SKM-1 treated with dmso at 0.1 percent for 144 hours (cell line): ENCODE data around the gene RHBDD3.

Experiments used
- DNase-seq: peaks from one replicate; lab custom pipeline; 2025; ENCODE audit not compliant: unreplicated experiment; lab: John Stamatoyannopoulos, UW

Gene RHBDD3

GRCh38 chr22:29267858-29268510 lies at the start of gene RHBDD3, which contains the start of gene EWSR1:
RHBDD3 (minus strand) TSS chr22:29267981; CDS start chr22:29265626, 2,355 bp downstream.
EWSR1 (plus strand) TSS chr22:29268268; CDS start chr22:29268337, 69 bp downstream.
- peak; percentile 92 for DNase-seq

- no peak for DNase-seq
Observed at GRCh38 chr22:29316141-29316828, 48.5 kb upstream of the RHBDD3 start.

DNA sequence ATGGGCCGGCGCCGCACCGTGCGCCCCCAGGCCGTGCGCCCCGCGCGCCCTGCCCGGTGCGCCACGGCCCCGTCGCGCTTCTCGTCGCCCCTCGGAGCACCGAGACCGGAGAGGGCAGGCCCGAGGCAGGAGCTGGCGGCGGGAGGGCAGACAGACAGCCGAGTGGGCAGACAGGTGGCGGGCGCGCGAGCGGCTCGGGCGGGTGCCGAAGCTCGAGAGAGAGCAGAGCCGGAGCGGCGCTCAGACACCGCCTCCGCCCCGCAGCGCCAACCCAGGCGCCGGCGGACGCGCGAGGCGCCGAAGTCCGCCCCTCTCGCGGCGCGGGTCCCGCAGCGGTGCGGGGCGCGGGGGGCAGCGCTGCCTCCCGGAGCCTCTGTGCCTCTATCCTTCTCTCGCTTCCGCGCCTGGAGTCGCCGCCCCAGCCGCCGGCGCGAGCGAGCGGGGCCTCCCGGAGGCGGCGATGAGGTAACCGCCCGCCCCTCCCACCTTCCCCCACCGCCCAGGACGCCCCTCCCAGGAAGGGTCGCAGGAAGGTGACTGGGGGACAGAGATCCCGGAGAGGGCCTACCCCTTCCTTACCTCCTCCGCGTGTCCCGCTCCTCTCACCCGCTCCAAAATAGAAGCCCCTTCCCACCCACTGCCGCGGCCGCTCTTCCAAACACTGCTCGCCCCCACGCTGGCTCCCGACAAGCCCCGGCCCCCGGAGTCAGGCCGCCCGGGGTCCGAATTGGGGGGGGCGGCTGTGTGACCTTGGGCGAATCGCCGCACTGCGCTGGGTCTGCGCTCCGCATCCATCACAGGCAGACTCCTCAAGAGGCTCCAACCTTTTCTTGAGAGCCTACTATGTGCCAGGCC lies 47.7 kb upstream of the RHBDD3 start, which contains the start of gene RASL10A:
RASL10A (minus strand) TSS at position 412 of the 855 bp plus-strand sequence. CDS start 451 bp downstream, outside the sequence.
- DNase-seq: no peak

- no peak for DNase-seq
Observed at GRCh38 chr22:29314537-29315285, 46.9 kb upstream of the RHBDD3 start.

- DNase-seq: no peak
Observed at GRCh38 chr22:29313576-29314466, 46.0 kb upstream of the RHBDD3 start.

GRCh38 chr22:29313126-29313575 lies 45.4 kb upstream of the RHBDD3 start:
- no peak for DNase-seq

GRCh38 chr22:29312218-29313125 lies 44.7 kb upstream of the RHBDD3 start:
- DNase-seq: no peak

- no peak for DNase-seq
Observed at GRCh38 chr22:29311464-29312217, 43.9 kb upstream of the RHBDD3 start.

DNA sequence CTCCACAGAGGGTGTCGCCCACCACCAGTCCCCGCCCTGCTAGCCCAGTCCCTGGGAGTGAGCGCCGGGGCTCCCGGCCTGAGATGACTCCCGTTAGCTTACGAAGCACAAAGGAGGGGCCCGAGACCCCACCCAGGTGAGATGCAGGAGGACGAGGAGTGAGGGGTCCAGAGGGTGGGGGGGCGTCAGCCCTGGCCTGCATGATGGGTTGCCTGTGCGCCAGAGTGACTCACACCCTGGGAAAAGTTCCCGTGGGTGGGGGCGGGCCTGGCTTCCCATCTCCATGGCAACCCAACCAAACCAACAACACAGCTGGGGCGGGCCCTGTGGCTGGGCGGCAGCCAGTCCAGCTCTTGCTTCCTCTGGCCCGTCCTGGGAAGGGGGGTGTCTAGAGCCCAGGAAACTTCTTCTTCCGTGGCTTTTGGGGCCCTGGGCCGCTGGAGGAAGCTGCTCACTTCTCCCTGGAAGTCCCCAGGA lies 43.1 kb upstream of the RHBDD3 start:
- DNase-seq: peak; percentile 74

- DNase-seq: no peak
Observed at GRCh38 chr22:29310065-29310862, 42.5 kb upstream of the RHBDD3 start.

DNA sequence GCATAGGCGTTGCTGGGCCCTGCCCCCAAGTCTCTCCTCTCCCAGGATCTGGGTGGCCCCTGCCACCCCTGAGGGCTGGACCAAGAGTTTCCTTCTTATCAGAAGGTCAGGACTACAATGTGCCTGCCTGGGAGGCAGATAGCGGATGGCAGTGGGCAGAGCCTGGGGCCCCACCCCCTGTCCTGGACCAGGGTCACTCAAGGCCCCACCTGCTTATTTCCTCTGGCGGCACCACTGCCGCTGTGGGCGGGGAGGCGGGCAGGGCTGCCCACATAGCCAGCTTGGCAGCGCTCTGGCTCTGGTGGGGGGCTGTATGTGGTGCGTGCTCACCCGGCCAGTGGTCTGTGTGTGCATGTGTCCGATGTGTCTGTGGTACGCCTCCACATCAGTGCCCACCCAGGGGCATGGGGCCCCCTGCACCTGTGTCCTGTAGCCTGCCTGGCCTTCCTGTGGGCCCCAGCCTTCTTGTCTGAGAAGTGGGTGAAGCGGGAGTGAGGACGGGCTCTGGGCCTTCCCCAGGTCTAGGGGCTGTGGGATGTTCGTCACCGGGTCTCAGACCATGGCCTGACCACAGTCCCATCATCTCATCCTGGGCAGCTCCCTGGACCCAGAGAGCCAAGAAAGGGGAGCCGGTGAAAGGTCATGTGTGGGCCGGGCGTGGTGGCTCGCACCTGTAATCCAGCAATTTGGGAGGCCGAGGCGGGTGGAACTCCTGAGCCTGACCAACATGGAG lies 41.7 kb upstream of the RHBDD3 start:
- DNase-seq: no peak

- DNase-seq: no peak
Observed at GRCh38 chr22:29308791-29309262, 41.0 kb upstream of the RHBDD3 start.

- no peak for DNase-seq
Observed at GRCh38 chr22:29308148-29308790, 40.5 kb upstream of the RHBDD3 start.

GRCh38 chr22:29307596-29308147 lies 39.9 kb upstream of the RHBDD3 start:
- DNase-seq: no peak

- DNase-seq: peak; percentile 67
Observed at GRCh38 chr22:29306835-29307595, 39.2 kb upstream of the RHBDD3 start.
